ENCODE data around the gene ANKRD63.

ANKRD63 gene

DNA sequence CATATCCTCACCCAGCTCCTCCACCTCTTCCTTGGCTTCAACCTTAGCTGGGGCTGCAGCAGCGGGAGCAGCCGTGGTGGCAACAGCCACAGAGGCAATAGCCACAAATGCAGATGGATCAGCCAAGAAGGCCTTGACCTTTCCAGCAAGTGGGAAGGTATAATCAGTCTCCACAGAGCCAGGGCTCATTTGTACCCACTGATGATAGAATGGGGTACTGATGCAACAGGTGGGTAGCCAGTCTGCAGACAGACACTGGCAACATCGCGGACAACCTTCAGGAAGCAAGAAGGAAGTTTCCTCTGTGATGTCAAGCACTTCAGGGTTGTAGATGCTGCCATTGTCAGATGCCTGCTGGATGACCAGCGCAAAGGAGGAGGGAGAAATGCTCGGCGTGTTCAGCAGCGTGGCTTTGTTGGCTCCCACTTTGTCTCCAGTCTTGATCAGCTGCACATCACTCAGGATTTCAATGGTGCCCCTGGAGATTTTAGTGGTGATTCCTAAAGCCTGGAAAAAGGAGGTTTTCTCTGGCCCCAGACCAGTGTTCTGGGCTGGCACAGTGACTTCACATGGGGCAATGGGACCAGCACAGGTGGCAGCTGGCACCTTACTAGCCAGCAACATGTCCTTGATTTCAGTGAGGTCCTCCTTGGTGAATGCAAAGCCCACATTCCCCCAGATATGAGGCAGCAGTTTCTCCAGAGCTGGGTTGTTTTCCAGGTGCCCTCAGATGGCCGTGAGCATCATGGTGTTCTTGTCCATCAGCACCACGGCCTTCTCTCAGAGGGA, 29.7 kb upstream of the ANKRD63 start:
- no peak for DNase-seq

DNA sequence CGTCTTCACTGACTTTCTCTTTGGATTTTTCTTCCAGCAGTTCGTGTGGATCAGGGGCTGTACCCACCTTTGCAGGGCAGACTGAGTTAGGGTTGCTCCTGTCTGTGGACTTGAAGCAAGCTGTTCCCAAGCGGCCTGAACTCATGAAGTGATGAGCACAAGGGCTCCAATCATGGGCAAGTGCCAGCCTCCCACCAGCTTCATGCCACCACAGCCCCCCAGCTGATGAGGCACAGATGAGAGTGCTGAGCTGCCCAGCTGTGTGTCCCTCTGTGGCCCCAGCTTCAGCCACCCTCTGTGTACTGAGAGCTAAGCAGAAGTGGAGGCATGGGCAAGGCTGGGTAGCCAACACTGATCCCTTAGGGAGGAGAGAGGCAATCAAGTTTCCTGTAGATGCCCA, 28.1 kb upstream of the ANKRD63 start:
- DNase-seq, result no peak

DNA sequence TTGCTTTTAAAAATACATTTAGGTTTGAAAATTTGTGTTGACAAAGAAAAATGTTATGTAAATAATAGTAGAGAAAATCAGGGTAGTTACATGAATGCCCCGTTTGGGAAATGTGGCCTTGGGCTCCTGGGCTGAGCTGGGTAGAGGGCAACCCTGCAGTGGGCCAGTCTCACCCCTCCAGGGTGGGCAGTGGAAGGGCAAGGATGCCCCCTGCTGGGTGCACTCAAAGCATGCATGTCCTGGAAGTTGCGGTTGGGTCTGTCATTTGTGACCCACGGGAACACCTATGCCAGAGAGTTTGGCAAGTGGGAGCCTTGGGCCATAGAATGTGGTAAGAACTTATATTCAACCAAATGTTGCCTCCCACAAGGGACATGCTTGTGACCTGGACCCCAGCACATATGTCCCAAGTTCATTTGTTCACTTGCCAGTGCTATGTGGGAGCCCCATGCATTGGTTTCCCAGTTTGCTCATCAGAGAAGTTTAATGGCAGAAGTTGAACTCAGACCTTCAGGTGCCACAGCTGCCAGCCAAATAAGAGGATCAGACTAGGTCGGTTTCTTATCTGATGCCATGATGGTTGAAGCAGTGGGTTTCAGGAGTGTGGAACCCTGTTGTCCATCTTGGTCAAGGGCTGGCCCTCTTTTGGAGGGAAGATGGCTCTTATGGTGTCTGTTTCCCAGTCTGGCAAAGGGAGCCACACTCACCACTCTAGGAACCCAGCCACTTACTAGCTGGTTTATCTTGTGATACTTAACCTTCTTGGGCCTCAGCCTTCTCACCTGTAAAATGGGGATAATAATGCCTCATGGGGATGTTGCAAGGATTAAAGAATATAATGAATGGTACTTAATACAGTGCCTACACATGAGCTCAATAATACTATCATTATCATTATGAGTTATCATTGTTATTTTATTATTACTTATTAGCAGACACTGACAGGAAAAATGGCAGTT, 27.4 kb upstream of the ANKRD63 start:
- DNase-seq, result peak; percentile 9

DNA sequence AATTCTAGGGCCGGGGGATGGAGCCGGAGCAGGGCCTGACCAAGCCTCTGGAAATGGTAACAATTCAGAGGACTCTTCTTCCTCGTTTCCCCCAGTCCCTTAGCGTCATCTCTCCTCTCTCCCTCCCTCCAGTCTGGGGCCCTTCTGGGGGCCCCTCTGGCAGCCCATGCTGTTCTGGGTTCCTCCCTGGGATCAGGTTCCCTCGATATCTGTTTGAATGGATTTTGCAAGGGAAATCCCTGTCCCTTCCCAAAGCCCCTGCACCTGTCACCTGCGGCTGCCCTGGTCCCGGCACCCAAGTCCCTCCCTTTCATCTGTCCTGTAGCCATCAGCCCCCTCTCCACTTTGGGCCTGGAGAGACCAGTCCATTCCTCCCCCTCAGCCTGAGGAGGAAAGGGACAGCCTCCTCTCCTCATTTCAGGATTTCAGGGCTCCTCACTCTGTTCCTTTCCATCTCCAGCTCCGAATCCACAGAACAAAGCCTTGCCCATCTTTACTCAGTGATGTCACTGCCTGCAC, 26.5 kb upstream of the ANKRD63 start:
- no peak for DNase-seq

DNA sequence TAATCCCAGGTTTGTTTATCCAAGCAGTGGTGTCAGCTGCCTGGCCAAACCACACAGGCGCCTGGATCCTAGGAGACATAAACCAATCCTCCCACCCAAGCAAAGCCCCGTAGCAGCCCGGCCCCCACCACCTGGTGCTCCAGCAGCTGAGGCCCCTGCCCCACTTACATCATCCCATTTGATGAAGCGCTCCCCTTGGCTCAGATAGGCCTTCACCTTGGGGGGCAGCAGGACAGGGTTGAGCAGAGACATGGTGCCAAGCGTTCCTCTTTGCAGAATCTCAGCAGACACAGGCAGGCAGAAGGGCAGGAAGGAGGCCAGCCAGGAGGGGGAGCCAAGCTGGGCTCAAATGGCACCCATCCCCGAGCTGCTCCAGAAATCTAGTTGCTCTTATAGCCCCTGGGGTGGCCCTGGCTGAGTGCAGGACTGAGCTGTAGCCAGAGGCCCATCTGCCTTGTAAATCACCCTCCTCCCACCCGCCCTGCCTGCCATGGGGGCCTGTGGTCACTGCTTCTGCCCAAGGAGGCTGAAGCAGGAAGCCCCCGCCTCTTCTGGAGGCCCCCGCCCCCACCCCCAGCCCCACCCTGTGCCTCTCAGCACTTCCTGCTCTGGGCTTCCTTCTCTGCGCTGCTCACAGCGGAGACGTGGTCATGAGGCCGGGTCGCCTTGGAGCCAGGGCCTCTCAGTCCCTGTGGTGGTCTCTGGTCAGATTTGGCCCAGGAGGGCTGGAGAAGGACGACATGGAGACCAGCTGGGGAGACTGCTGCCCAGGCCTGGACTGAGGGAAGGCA, 24.8 kb upstream of the ANKRD63 start, which contains the start of gene PLCB2:
PLCB2 (minus strand) TSS at position 515 of the 791 bp plus-strand sequence; CDS start at position 252, 263 bp downstream.
- DNase-seq, result peak; percentile 42

DNA sequence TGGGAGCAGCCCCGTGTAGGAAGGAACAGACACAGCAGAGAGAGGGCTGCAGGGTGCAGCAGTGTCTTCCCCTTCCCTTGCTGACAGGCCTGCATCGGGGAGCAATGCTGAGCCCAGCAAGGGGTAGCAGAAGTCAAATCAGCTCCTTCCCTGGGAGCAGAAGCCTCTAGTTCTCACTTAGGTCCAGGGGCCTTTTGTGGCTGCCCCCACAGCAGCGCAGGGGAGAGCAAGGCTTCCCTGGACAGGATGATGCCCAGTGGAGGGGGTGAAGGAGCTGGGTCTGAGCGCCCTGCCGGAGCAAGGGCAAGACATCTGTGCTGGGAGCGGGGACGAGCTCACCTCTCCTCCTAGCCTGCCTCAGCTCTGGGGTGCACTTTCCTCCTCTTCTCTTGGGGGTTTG, 24.0 kb upstream of the ANKRD63 start:
- DNase-seq, result no peak

DNA sequence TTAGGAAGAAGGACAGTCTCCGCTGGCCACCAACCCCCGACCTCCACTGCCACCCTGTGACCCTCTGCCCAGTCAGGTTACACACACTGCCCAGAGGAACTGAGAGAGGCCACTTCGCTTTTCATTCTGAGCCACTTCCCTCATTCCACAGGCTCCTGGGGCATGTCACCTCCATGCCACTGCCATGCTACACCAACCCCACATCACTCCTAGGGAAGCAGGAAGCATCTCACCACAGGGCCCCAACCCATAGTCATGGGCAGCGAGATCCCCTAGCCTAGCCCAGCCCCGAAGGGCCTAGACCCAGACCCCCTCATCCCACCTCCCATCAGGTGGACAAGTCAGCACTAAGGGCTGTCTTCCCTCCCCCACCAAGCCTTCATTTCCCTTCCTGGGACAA, 23.5 kb upstream of the ANKRD63 start:
- no peak for DNase-seq

DNA sequence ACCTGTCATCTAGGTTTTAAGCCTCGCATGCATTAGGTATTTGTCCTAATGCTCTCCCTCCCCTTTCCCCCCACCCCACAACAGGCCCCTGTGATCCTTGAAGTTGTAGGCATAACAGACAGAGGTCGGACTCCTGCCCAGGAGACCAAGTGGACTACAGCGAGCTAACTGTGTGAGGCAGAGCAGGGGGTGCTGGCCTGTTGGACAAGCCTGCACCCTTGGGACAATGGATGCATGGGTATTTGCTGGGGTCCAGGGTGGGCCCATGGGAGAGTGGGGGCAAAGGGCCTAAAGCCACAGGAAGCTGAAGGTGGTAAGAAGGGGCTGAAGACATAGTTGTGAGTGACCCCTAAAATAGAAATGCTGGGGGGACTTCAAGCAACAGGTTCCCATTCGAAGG, 22.4 kb upstream of the ANKRD63 start:
- DNase-seq, result no peak

DNA sequence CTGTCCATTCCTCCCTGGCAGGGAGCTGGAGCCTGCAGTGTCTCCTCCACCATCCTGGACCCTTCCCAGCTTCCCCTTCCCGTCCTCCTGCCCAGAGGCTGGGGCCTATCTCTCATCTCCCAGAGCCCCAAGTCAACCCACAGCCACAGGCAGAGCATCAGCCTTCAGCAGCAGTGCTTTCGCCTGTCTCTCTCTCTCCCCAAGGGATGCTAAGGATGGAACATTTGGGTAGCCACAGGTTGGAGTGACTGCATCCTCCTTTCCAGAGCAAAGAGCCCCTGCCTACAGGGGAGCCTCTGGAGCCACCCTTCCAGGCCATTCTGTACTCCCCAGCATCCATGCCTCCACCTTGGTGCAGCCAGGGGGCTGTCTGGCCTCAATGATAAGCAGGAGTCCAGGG, 20.7 kb upstream of the ANKRD63 start:
- DNase-seq, result no peak

DNA sequence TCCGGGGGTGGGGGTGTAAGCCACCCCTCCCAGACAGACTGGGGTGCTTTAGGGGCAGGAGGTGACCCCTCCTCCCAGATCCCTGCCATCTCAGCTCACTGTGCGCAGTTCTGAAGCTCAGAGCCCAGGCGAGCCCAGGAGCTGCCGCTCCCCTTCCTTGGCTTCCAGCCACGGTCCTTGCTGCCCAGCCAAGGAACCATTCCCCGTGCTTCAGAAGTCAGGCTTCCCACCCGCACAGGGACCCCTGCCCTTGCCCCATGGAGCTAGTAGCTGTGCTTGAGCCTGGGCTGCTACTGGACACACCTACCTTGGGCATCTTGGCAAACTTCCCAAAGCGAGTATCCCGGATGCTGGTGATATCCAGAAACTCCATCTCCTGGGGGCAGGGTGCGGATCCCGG, 20.1 kb upstream of the ANKRD63 start:
- DNase-seq, result no peak

DNA sequence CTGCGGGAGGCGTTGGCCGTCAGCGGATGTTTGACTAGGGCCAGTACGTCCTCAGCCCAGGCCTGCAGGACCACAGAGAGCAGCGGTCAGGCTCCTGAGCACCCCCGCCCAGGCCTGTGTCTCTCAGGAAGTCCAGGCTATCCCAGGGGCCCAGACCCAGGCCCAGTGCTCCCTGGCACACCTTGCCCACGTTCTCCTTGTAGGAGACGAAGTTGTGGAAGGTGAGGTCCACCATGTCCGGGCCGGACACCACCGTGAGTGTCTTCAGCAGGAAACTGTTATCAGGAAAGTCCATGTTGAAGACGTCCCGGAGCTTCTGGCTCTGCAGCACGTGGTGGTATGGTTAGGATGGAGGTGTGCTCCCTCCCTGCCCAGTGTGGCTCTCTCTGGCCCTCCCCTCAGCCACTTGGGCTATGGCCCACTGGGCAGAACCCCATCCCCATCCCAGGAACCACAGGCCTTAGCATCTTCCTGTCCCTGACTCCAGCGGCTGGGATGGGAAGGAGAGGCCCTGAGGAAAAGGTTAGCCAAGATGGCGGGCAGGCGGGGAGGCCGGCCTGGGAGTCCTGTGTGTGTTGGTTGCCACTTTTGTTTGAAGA, 19.5 kb upstream of the ANKRD63 start:
- no peak for DNase-seq

DNA sequence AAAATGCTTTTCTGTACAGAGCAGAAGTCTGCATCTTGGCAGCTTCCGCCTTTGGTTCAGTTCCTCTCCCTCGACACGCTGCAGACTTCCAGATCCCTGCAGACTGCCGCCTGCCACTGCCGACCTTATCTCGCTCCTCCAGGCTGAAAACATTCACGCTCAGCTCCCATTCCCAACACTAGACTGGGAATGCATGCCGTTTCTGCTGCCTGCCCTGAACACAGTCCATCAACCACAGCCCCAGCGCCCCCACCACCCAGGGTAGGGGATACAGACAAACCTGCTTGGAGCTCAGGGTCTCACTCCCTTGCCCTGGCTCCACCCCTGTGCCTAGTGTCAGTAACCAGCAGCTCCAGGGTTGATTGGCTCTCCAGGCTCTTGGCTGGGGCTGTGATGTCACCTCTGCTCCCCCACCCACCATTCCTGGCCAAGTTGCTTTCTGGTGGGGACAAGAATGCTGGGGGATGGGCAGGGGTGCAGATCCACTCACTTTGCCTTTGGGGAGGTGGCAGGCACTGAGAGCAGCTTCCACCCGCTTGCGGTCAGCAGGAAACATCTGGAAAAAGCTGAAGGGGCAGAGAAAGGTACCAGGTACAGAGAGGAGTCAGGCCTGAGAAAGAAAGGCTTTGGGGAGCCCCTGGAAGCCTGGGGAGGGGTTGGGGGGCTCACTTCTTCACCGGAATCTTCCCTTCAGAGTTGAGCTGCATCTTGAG, 18.8 kb upstream of the ANKRD63 start:
- no peak for DNase-seq

DNA sequence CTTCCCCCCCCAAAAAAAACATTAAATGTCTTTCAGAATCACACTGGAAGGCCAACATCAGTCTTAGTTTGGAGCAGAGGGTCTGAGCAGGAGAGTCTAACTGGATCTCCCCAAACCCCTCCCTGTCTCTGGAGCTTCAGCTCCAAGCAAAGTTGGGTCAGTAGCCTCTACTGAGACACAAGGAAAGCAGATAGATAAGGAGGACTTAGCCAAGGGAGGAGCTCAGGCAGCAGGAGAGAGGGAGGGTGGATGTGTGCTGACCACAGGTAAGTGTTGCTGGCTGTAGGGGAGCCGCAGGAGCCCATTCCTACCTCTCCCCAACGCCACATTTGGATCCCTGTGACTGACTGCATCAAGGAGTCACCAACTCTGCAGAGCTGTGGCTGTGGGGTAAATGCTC, 17.9 kb upstream of the ANKRD63 start:
- DNase-seq, result no peak

DNA sequence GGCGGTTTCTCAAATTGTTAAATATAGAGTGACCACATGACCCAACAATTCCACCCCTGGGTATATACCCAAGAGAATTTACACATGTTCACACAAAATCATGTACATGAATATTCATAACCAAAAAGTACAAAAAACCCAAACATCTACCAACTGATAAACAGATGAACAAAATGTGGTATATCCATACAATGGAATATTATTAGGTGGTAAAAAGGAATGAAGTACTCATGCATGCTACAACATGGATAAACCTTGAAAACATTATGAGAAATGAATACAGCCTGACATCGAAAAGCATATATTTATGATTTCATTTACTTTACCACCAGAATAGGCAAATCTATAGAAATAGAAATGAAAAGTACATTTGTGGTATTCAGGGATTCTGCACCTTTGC, 17.5 kb upstream of the ANKRD63 start:
- DNase-seq, result no peak

DNA sequence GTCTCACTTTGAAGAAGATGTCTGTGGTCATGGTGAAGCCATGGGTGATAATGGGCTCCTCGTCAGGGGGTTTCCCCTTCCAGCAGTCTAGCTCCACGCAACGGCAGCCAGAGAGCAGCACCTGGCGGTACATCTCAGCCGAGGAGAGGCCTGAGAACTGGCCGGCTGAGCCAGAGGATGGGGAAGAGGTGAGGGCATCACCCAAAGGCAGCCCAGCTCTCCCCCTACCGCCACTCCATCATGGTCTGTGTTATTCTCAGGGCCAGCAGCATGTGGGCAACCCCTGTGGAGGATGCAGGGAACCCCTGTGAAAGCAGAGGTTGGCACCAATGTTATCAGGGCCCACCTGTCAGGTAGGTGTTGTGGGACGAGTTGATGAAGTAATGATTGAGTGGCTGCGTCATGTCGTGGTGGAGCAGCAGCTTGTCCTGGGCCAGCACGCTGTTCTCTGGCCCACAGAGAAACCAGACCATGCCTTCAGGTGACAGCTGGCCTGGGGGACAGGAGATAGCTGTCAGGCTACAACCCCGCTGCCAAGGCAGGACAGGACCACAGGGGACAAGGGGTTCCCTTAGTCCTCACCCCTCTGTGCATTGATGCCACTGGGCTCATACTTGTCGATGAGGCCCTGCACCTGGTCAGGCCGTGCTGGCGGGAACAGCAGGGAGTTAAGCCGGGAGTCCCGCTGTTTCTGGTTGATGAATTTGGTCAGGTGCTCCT, 15.5 kb upstream of the ANKRD63 start:
- DNase-seq, result no peak

DNA sequence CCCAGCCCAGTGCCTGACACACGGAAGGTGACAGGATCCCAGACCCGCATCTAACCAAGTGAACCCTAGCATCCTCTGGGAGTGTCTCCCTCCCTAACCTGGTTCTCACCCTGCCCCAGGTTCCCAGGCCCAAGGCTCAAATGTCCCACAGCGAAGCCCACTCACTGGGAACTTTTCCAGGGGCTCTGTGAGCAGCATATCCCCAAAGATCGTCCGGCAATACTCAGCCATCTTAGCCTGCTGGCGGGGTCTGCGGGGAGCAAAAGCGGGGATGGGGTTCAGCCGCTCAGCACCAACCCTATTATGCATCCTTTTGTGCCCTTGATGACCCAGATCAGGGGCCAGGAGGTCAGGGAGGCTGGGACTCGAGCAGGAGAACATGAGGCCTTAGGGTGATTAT, 14.5 kb upstream of the ANKRD63 start:
- no peak for DNase-seq

DNA sequence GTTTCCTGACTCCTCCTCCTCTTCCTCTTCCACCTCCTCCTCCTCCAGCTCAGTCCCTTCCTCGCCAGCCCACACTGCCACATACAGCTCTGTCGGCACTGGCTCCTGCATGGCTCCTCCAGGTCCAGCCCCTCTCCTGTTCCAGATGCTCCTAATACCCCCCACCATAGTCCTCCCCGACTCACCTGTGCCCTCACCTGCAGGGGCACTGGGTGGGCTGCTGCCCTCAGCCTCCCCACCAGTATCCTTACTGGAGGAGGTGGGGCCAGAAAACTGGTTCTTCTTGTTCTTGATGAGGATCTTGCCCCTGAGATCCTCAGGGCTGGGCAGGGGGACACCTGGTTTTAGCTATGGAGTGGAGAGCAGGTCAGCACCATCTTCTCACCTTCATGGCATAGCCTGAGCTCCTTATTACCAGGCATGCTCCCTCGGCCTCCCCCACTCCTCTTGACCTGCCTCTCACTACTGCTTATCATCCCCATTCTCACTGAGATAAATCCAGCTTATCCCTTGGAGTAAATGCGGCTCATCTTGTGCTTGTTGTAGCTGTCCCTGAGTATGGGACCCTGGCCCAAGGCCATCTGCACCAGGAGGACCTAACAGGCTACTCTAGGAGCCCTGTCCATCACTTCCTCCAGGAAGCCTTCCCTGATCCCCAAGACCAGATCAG, 13.8 kb upstream of the ANKRD63 start:
- no peak for DNase-seq

DNA sequence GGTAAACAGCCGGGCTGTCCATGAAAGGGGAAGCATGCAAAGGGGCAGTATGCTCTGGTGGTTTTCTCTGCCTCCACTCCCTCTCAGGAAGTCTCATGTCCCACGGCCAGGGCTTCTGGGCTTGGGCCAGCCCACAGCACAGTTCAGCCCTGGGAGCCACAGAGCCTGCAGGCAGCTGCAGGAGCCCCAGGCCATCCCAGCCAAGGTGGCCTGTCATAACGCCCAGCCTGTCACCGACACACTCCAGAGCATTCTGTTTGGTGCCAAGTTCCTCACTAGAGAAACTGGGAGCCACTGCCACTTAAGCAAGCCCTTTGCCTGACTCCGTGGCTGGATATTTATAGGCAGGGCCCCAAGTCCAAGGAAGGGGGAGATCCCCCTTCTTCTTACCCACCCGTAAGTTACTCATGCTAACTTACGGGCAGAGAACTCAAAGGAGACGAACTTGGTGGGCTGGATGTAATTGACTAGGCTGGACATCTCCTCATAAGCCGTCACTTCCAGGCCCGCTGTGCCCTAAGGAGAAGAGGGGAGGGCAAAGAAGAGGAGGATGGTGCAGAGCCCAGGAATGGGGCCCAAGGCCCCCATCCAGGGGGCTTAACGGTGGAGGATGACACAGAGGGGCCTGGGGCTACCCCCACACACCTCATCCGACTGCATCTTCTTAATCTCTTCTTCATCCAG, 13.2 kb upstream of the ANKRD63 start:
- no peak for DNase-seq

DNA sequence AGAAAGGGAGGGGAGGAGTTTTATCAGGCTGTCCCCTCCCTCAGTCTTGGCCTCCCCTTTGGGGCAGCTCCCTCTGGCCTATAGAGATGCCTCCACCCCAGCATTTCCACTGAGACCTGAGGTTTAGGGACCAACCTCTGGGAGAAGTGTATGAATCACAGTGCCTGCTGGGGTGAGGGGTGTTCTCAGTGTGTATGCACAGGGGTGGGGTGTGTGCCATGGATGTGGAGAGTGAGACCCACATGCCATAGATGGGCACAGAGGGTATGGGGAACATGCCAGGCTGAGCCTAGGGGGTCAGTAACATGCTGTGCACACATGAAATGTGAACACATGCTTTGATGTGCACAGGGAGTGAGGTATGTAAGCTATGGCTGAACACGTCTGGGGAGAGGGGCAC, 12.4 kb upstream of the ANKRD63 start:
- DNase-seq, result no peak
